ENCODE measurements around the gene AIF1L. TPM values are rescaled to one million over a fixed set of nuclear protein-coding genes. Genes with fewer than 3 reads are reported as not detected.

AIF1L gene
- total and polyA plus RNA-seq, 7 donors = 2.4 to 11.6 (median 3.2) TPM

GRCh38 chr9:131087354-131087893, 8.9 kb upstream of the AIF1L start:
- no peaks in the 10 kb centered on the region for H3K36me3 ChIP-seq
- intact Hi-C loops (cut with DNase I) = no loop called here
- TF ChIP-seq POLR2AphosphoS5 (IDR thresholded peaks at IDR 0.05) (no peak), CTCF (IDR thresholded peaks at IDR 0.05) (no peak)
- WGBS, 2 donors = 90 to 92% methylated on average over 19 of the region's 19 CpGs
- no peak for DNase-seq
- H3K27me3 ChIP-seq = peaks cover 0 to 6% (median 2%) of the 10 kb centered on the region in 3 donors
- H3K4me1 ChIP-seq = no peaks in the 10 kb centered on the region
- no peak overlapping the region for H3K27ac ChIP-seq
- no peak overlapping the region for H3K4me3 ChIP-seq
- no peaks in the 10 kb centered on the region for H3K9me3 ChIP-seq

GRCh38 chr9:131090025-131090787, 6.1 kb upstream of the AIF1L start:
- Histone ChIP-seq H3K4me1 (no peaks in the 10 kb centered on the region), H3K27ac (no peak overlapping the region), H3K27me3 (peaks cover 0 to 34% (median 22%) of the 10 kb centered on the region in 3 donors), H3K9me3 (no peaks in the 10 kb centered on the region), H3K4me3 (no peak overlapping the region), H3K36me3 (no peaks in the 10 kb centered on the region)
- WGBS, 2 donors = 85 to 90% methylated on average over 13 of the region's 13 CpGs
- DNase-seq = no peak
- intact Hi-C loops (cut with DNase I) = no loop called here
- no peak for TF ChIP-seq EP300 (IDR thresholded peaks at IDR 0.05)
- no peak for TF ChIP-seq CTCF (IDR thresholded peaks at IDR 0.05)
- TF ChIP-seq POLR2A (IDR thresholded peaks at IDR 0.05) = no peak
- no peak for TF ChIP-seq POLR2AphosphoS5 (IDR thresholded peaks at IDR 0.05)

GRCh38 chr9:131091352-131091992, 4.9 kb upstream of the AIF1L start:
- intact Hi-C loops (cut with DNase I) = no loop called here
- no peak for TF ChIP-seq POLR2A (IDR thresholded peaks at IDR 0.05)
- no peak for TF ChIP-seq EP300 (IDR thresholded peaks at IDR 0.05)
- TF ChIP-seq CTCF (IDR thresholded peaks at IDR 0.05) = no peak
- TF ChIP-seq POLR2AphosphoS5 (IDR thresholded peaks at IDR 0.05) = no peak
- H3K9me3 ChIP-seq = no peaks in the 10 kb centered on the region
- peaks cover 2 to 47% (median 35%) of the 10 kb centered on the region in 3 donors for H3K27me3 ChIP-seq
- no peak overlapping the region for H3K27ac ChIP-seq
- H3K4me1 ChIP-seq = peaks cover 0 to 8% (median 4%) of the 10 kb centered on the region in 4 donors
- 75 to 85% methylated on average over 19 of the region's 19 CpGs for WGBS, 2 donors
- H3K36me3 ChIP-seq = no peaks in the 10 kb centered on the region
- no peak for DNase-seq
- H3K4me3 ChIP-seq = no peak overlapping the region

- Histone ChIP-seq H3K27ac (no peak overlapping the region), H3K4me3 (no peak overlapping the region), H3K36me3 (no peaks in the 10 kb centered on the region), H3K4me1 (peaks cover 0 to 14% (median 10%) of the 10 kb centered on the region in 4 donors), H3K27me3 (peaks cover 8 to 48% (median 40%) of the 10 kb centered on the region in 3 donors), H3K9me3 (no peaks in the 10 kb centered on the region)
- intact Hi-C loops (cut with DNase I) = no loop called here
- no peak for DNase-seq
- TF ChIP-seq POLR2AphosphoS5 (IDR thresholded peaks at IDR 0.05) (no peak), CTCF (IDR thresholded peaks at IDR 0.05) (no peak), POLR2A (IDR thresholded peaks at IDR 0.05) (no peak), EP300 (IDR thresholded peaks at IDR 0.05) (no peak)
- WGBS, 2 donors = 76 to 88% methylated on average over 6 of the region's 6 CpGs
Measured at GRCh38 chr9:131092030-131092429, 4.3 kb upstream of the AIF1L start.
